SHP77 treated with DMSO at 0.1 percent for 48 hours (cell line): ENCODE data around the gene DENND6B.
A peak's percentile ranks its signal among the peaks of the same experiment; 100 is the strongest.
"Not testable (repeated sequence)": the region's sequence is repeated elsewhere in the genome, so short reads cannot be mapped to it uniquely, and the experiment has no call there.

Experiments
- DNase-seq: peaks from one replicate; lab custom pipeline; 2025; lab: John Stamatoyannopoulos, UW

DENND6B gene, protein sequence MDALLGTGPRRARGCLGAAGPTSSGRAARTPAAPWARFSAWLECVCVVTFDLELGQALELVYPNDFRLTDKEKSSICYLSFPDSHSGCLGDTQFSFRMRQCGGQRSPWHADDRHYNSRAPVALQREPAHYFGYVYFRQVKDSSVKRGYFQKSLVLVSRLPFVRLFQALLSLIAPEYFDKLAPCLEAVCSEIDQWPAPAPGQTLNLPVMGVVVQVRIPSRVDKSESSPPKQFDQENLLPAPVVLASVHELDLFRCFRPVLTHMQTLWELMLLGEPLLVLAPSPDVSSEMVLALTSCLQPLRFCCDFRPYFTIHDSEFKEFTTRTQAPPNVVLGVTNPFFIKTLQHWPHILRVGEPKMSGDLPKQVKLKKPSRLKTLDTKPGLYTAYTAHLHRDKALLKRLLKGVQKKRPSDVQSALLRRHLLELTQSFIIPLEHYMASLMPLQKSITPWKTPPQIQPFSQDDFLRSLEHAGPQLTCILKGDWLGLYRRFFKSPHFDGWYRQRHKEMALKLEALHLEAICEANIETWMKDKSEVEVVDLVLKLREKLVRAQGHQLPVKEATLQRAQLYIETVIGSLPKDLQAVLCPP

DNA sequence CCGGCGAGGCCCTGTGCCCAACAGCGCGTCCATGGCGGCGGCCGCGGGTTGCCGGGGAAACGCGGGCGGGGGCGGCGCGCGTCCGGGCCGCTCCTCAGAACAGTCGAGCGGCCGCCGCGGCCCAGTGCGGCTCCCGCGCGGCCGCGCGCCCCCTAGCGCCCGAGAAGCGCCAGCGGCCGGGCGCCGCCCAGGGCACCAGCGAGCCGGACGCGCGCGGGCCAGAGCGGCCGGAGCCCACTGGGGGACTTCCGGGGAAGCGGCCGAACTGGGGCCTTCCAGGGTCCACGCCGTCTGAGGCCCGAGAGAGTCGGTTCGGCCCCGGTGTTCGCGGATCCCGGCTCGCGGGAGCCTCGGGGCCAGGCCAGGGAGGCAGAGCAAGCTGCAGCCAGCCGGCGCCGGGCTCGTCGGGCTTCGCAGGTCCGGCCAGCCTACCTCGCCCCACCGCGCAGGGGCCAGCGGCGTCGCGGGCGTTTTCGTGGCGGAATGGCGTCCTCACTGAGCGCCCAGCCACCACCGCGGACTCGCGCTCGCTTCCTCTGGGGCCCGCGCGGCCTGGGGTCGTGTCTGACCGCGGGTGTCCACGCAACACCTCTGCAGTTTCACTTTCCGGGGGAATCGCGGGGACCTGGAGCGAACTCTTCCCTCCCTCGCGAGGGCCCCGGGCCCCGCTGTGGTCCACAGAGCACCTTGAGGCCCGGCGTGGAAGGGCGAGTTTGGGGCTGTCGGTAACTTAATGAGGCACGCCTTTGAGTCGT lies at the start of gene DENND6B:
Gene DENND6B, minus strand, starts transcription at position 57 of the 755 bp plus-strand sequence. Its CDS starts 24 bp downstream, at position 33.
- peak; percentile 62 for DNase-seq

DNA sequence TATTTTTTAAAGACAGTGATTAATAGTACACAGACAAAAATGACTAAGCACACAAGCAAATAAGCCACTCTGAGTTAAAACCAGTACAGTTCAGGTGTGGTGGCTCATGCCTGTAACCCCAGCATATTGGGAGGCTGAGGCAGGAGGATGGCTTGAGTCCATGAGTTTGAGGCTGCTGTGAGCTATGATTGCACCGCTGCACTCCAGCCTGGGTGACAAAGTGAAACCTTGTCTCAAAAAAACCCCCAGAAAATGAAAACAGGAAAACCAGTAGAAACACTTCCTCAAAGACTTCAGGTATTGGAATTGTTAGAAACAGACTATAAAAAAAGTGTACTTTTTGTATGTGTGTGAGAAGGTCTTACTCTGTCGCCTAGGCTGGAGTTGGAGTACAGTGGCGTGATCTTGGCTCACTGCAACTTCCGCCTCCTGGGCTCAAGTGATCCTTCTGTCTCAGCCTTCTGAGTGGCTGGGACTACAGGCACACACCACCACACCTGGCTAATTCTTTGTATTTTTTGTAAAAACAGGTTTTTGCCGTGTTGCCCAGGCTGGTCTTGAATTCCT lies 49.4 kb upstream of the DENND6B start:
- DNase-seq, result no peak

DNA sequence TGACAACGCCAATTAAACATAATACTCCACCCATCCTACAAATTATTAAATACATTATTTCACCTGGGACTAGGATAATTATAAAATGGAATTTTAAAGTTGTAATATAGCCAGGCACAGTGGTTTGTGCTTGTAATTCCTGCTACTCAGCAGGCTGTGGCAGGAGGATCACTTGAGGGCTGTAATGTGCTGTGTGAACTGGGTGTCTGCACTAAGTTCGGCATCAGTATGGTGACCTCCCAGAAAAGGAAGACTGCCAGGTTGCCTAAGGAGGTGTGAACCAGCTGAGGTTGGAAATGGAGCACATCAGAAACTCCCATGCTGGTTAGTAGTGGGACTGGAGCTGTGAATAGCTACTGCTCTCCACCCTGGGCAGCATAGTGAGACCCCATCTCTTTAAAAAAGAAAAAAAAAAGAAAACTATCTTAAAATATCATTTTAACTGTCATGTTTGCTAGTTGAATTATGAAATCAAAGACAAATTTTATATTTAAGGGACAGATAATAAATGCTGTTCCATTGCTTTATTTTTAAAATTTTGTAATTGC lies 44.4 kb upstream of the DENND6B start:
- DNase-seq, result no peak

DNA sequence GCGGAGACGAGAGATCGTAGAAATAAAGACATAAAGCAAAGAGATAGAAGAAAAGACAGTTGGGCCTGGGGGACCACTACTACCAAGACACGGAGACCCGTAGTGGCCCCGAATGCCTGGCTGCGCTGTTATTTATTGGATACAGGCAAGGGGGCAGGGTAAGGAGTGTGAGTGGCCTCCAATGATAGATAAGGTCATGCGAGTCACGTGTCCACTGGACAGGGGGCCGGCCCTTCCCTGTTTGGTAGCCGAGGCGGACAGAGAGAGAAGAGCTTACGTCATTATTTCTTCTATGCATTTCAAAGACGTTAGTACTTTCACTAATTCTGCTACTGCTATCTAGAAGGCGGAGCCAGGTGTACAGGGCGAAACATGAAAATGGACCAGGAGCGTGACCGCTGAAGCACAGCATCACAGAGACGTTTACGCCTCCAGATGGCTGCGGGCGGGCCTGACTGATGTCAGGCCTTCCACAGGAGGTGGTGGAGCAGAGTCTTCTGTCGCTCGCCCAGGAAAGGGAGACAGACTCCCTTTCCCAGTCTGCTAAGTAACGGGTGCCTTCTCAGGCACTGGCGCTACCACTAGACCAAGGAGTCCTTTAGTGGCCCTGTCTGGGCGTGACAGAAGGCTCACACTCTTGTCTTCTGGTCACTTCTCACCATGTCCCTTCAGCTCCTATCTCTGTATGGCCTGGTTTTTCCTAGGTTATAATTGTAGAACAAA lies 41.1 kb upstream of the DENND6B start:
- DNase-seq, result no peak

DNA sequence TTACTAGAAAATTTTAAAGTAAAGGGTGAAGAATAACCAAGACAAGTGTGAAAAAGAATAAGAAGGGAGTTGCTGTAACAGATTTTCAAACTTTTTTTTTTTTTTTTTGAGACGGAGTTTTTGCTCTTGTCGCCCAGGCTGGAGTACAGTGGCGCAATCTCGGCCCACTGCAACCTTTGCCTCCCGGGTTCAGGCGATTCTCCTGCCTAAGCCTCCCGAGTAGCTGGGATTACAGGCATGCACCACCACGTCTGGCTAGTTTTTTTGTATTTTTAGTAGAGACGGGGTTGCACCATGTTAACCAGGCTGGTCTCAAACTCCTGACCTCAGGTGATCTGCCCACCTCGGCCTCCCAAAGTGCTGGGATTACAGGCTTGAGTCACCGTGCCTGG lies 37.0 kb upstream of the DENND6B start:
- DNase-seq, result not testable (repeated sequence)

DNA sequence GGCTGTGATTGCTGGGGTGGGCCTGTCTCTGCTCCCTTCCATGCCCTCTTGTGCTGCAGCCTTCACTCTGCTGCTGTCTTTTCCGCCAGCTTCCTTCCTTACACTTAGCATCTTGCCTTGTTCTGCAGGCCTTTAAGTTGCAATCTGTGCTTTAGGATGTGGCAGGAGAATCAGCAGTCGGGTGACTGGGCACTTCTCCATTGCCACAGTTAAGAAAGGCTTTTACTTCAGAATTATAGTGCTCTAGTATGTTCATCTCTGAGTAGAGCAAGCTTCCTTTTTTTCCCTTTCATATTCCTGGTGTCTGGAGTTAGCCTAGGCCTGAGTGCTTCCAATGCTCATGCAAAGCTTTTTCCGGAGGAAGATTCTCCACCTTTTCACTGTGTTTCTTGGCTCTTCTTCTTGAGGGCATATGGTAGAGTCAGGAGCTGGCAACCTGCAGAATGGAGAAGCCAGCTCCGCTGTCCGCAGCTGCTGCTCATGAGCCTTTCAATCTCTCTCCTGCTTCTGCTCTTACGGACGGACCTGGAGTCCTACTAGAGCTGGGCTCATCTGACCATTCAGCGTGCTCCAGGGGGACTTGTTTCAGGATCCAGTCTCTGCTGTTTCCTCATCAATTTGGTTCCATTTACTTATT lies 36.5 kb upstream of the DENND6B start:
- no peak for DNase-seq

DNA sequence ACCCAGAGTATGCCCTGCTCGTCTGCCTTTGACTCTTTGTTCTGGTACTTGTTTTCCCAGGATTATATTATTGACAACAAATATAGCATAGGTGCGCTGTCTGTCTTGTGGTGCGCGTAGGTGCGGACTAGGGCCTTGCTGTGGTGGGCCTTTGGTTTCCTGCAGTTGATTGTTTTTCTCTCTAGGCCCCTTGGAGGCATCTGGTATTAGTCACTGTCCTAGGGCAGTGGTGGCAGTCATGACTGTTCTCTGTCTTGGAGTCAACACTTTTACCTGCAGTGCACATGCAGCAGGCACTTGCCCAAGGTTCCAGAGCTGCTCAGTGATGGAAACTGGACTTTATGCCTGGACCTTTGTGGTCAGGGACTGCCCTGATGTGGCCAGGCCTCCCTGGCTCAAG lies 34.9 kb upstream of the DENND6B start:
- DNase-seq, result no peak

DNA sequence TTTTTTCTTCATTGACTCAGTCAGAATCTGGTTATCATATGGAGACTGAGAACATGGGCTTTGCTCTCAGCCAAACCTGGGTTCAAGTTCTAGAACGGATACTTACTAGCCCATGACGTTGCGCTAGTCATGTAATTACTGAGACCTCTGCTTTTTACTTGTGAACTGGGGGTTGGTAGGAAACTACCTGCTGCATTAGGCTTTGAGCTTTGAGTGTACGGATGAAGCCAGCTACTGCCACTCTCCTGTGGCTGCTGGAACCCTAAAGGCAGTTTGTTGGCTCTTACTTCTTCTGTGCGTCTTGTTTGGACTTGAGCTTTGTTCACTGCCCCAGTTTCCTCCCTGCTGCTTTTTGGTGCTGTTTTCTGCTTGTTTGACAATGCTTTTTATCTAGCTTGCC lies 34.4 kb upstream of the DENND6B start:
- DNase-seq, result no peak

DNA sequence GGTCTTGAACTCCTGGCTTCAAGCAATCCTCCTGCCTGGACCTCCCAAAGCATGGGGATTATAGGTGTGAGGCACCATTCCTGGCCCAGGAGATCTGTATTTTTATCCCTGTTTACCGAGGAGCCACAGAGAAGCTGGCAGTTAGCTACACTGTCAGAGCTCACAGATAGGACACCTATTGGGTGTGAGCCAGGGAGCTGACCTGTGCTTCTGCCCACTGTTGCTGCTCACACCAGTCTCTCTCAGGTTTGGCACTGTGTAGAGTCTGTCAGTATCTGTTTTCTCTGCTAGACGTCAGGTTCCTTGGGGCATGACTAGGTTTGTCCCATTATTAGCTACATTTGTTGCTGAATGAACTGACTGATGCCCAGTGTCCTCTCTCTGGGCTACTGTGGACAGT lies 33.8 kb upstream of the DENND6B start:
- DNase-seq, result no peak

DNA sequence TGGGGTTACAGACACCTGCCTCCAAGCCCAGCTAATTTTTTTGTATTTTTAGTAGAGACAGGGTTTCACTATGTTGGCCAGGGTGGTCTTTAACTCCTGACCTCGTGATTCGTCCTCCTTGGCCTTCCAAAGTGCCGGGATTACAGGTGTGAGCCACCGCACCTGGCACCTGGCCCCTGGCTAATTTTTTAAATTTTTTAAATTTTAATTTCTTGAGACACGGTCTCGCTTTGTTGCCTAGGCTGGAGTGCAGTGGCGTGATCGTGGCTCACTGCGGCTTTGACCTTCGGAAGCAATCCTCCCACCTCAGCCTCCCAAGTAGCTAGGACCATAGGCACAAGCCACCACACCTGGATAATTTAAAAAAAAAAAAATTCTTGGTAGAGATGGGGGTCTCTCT lies 30.9 kb upstream of the DENND6B start:
- DNase-seq, result no peak

DNA sequence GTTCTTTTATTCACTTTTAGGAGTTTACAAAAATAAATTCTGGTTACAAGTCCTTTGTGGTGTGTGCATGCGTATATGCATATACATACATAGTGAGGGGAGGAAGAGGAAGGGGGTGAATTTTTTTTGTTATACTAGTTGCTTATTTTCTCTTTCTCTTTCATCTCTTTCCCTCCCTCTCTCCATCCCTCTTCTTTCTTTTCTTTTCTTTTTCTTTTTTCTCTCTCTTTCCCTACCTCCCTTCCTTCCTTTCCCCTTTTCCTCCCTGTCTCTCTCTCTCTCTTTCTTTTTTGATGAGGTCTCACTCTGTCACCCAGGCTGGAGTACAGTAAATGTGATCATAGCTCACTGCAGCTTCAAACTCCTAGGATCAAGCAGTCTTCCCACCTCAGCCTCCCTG lies 30.4 kb upstream of the DENND6B start:
- no peak for DNase-seq

DNA sequence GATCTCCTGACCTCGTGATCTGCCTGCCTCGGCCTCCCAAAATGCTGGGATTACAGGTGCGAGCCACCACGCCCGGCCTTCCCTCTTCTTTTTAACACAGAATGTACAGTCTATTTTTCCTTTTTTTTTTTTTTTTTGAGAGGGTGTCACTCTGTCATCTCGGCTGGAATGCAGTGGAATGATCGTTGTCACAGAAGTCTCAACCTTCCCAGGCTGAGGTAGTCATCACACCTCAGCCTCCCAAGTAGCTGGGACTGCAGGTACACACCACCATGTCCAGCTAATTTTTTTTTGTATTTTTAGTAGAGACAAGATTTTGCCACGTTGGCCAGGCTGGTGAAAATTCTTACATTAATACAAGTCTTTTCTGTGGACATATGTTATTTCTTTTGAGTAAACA lies 29.4 kb upstream of the DENND6B start:
- no peak for DNase-seq

DNA sequence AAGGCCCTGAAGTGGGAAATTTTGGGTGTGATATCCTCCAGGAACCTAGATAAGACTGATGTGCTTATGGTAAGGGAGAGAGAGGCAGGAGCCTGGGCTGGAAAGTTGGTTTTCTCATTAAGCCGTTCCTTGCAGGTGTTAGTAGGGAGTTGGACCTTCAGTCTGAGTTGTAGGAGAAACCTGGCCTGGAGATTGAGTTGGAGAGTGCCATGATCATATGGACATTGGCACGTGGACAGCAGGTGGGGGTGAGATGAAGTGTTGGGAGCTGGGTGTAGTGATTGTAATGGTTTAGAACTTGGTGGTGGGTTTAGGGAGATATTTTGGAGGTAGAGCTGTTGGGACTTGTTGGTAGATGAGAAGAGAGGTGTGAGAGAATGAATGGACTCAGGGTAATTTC lies 21.2 kb upstream of the DENND6B start:
- no peak for DNase-seq

DNA sequence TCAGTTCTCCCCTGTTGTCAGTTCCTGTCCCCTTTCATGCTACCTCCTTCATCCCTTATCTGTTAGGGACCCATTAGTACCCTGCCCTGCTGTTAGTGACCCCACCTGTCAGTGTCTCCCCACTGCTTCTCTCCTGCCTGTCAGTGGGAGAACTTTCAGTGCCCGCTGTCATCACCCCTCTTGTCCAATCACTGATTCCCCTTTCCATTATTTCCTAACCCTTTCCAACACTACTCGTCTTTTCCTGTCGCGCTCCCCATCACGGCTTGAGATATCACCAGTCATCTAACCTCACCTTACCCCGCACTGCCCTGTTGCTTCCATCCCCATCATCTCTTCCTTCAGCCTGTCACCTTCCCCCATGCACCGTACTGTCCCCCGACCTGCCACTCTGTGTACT lies 20.3 kb upstream of the DENND6B start:
- DNase-seq, result no peak

DNA sequence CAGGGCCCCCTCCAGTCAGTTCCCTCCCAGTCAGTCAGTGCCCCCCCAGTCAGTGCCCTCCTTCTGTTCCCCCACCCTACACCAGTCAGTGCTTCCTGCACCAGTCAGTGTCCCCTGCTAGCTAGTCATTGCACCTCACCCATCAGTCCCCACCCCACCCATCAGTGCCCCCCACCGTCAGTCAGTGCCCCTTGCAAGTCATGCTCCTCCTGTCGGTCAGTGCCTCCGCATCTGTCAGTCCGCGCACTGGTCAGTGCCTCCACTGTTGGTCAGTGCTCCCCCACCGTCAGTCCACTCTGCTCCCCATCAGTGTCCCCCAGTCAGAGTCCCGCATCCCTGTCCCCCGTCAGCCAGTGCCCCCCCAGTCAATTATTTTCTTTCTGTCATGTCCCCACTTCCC lies 19.7 kb upstream of the DENND6B start:
- no peak for DNase-seq

DNA sequence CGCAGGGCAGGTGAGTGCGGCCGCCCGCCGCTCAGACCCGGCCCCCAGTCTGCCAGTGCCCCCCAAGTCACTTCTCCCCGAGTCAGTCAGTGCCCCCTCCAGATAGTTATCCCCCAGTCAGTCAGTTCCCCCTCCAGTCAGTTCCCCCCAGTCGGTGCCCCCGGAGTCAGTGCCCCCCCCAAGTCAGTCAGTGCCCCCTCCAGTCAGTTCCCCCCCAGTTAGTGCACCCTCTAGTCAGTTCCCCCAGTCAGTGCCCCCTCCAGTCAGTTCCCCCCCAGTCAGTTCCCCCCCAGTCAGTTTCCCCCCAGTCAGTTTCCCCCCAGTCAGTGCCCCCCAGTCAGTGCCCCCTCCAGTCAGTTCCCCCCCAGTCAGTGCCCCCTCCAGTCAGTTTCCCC lies 16.7 kb upstream of the DENND6B start:
- DNase-seq, result no peak

DNA sequence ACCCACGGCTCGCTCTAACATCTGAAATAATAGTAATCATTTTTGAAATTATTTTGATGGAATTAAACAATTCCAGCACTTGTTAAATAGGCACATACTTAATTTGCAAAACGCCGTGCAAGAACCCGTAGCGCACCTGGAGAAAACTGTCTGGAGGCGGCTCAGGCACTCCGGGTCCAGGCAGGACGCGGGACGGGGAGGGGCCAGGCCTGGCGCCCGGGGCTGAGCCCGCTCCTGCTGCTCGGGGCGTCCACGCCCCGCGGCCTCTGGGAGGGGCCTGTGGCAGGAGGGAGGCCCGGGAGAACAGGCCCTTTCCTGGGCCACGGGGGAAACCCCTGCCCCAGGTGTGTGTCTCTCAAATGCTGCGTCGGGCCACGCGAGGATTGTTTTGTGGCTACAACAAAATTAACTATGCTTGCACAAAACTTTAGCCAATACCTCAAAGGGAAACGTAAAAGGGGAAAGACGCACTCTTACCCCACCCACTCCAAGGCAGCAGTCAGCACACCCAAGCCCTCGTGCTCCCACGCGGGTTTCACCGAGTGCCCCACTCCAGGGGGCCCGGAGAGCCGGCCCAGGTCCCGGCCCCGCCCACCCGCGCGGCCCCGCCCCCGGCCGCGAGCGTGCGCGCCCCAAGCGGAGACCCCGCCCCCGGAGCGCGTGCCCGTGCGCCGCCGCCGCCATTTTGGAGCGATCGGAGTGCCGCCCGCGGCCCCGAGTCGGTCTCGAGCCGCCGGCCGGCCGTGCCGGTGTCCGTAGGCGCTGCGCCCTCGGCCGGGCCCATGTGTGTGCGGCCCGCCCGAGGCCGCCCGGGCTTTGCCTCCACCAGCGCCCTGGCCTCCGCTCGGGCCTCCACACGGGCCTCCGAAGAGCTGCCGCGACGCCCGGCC lies 16.1 kb upstream of the DENND6B start, which contains the start of gene PPP6R2:
Gene PPP6R2, plus strand, starts transcription at position 677 of the 890 bp plus-strand sequence. CDS start 50,582 bp downstream, outside the sequence.
- DNase-seq, result no peak

DNA sequence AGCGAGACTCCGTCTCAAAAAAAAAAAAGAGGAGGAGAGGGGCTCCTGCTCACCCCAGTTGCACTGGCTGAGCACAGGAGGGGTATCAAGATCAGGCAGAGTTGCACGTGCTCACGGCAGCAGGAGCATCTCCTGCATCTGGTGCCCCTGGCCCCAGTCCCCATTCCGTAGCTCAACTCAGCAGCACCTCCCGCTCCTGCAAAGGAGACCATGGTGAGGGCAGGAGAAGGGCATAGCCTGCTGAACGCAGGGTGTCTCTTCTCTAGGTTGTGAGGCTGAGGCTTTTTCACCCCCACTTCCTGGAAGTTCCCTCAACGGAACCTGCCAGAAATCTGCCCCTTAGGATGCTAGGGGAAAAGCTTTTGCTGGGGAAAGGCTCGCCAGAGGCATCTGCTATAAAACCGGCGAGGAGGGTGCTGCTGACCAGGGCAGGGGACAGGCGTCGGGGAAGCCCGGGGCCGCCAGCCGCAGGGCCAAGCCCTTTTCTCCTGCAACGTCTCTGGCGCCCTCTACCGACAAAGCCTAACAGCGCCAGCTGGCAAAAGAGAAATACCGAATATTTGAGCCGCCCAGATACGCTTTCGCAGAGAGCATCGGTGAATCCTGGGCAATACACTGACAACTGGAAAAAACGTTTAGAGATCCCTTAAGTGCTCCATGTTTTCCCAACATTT lies 15.3 kb upstream of the DENND6B start:
- peak; percentile 91 for DNase-seq
